H9 (cell line): ENCODE measurements around the gene FSTL4. TPM values are rescaled to one million over a fixed set of nuclear protein-coding genes. Genes with fewer than 3 reads are reported as not detected.

Experiments used
- DNase-seq: peaks from one replicate; pipeline ENCODE4 v3.0.0-alpha.2; 2017
- H2AFZ ChIP-seq: one replicate; pipeline ENCODE4 v1.6.1; 2013; ENCODE audit warnings: mild to moderate bottlenecking, low read length, control low read depth, moderate library complexity
- H2AK5ac ChIP-seq: 2 replicates; pipeline ENCODE4 v1.6.1; 2013; ENCODE audit warnings: low read length, control low read depth, mixed read lengths; ENCODE audit not compliant: insufficient read length
- H2BK120ac ChIP-seq: one replicate; pipeline ENCODE4 v1.6.1; 2013; ENCODE audit warnings: low read depth, mild to moderate bottlenecking, low read length, control low read depth, inconsistent platforms; ENCODE audit not compliant: poor library complexity, severe bottlenecking
- H2BK12ac ChIP-seq: 2 replicates; pipeline ENCODE4 v1.6.1; 2013; ENCODE audit warnings: low read length, control low read depth, mixed read lengths, low read depth; ENCODE audit not compliant: insufficient read length
- H2BK15ac ChIP-seq: 2 replicates; pipeline ENCODE4 v1.6.1; 2013; ENCODE audit warnings: low read depth, low read length, control low read depth
- H2BK20ac ChIP-seq: one replicate; pipeline ENCODE4 v1.6.1; 2013; ENCODE audit warnings: low read depth, mild to moderate bottlenecking, low read length, control low read depth, inconsistent platforms; ENCODE audit not compliant: poor library complexity, severe bottlenecking
- H2BK5ac ChIP-seq: 2 replicates; pipeline ENCODE4 v1.6.1; 2013; ENCODE audit warnings: low read length, control low read depth, mixed read lengths; ENCODE audit not compliant: insufficient read length
- H3K14ac ChIP-seq: 2 replicates; pipeline ENCODE4 v1.6.1; 2013; ENCODE audit warnings: low read length, control low read depth; ENCODE audit not compliant: insufficient read depth
- H3K18ac ChIP-seq: 2 replicates; pipeline ENCODE4 v1.6.1; 2013; ENCODE audit warnings: low read depth, mild to moderate bottlenecking, mixed read lengths, low read length, control low read depth; ENCODE audit not compliant: insufficient read length
- H3K23ac ChIP-seq: 2 replicates; pipeline ENCODE4 v1.6.1; 2013; ENCODE audit warnings: low read length, control low read depth, mixed read lengths, low read depth; ENCODE audit not compliant: insufficient read length
- H3K23me2 ChIP-seq: 2 replicates; pipeline ENCODE4 v1.6.1; 2013; ENCODE audit warnings: low read depth, mild to moderate bottlenecking, mixed read lengths, low read length, control low read depth; ENCODE audit not compliant: insufficient read length, poor library complexity, severe bottlenecking
- H3K27ac ChIP-seq: 2 replicates; pipeline ENCODE4 v1.5.1; 2013; ENCODE audit warnings: low read length, control low read depth, mixed read lengths, low read depth; ENCODE audit not compliant: insufficient read length
- H3K27me3 ChIP-seq: 2 replicates; pipeline ENCODE4 v1.6.1; 2013; ENCODE audit warnings: low read length, control low read depth, inconsistent platforms; ENCODE audit not compliant: insufficient read depth
- H3K4ac ChIP-seq: 2 replicates; pipeline ENCODE4 v1.6.1; 2013; ENCODE audit warnings: low read depth, mild to moderate bottlenecking, control low read depth, inconsistent platforms, low read length, moderate library complexity
- H3K4me1 ChIP-seq: 2 replicates; pipeline ENCODE4 v1.6.1; 2013; ENCODE audit warnings: low read length, control low read depth, inconsistent platforms; ENCODE audit not compliant: insufficient read depth
- H3K4me2 ChIP-seq: 2 replicates; pipeline ENCODE4 v1.6.1; 2013; ENCODE audit warnings: low read length, control low read depth, mixed read lengths; ENCODE audit not compliant: insufficient read length, insufficient read depth
- H3K56ac ChIP-seq: 2 replicates; pipeline ENCODE4 v1.6.1; 2013; ENCODE audit warnings: low read depth, mild to moderate bottlenecking, mixed read lengths, low read length, control low read depth; ENCODE audit not compliant: insufficient read length
- H3K79me1 ChIP-seq: 2 replicates; pipeline ENCODE4 v1.6.1; 2013; ENCODE audit warnings: low read depth, mild to moderate bottlenecking, moderate library complexity, low read length, control low read depth, inconsistent platforms; ENCODE audit not compliant: insufficient read depth, poor library complexity, severe bottlenecking
- H3K79me2 ChIP-seq: 2 replicates; pipeline ENCODE4 v1.6.1; 2013; ENCODE audit warnings: low read length, control low read depth, inconsistent platforms; ENCODE audit not compliant: insufficient read depth
- H3K9ac ChIP-seq: 2 replicates; pipeline ENCODE4 v1.6.1; 2013; ENCODE audit warnings: low read length, control low read depth, mixed read lengths; ENCODE audit not compliant: insufficient read length; ENCODE audit errors: extremely low read depth
- H3K9me3 ChIP-seq: one replicate; pipeline ENCODE4 v1.6.1; 2013; ENCODE audit warnings: low read depth, low read length, inconsistent platforms; ENCODE audit not compliant: control insufficient read depth
- H3T11ph ChIP-seq: one replicate; pipeline ENCODE4 v1.6.1; 2013; ENCODE audit warnings: mild to moderate bottlenecking, low read length, control low read depth, inconsistent platforms
- H4K20me1 ChIP-seq: one replicate; pipeline ENCODE4 v1.6.1; 2013; ENCODE audit not compliant: control insufficient read depth, insufficient read length, insufficient read depth
- H4K5ac ChIP-seq: 2 replicates; pipeline ENCODE4 v1.6.1; 2013; ENCODE audit warnings: low read depth, mild to moderate bottlenecking, mixed read lengths, low read length, control low read depth; ENCODE audit not compliant: insufficient read length
- H4K8ac ChIP-seq: replicated peaks from 2 replicates; pipeline ENCODE4 v1.6.1; 2013; ENCODE audit warnings: low read length, control low read depth, mixed read lengths, low read depth; ENCODE audit not compliant: insufficient read length
- H4K91ac ChIP-seq: 2 replicates; pipeline ENCODE4 v1.6.1; 2013; ENCODE audit warnings: low read depth, mild to moderate bottlenecking, moderate library complexity, mixed read lengths, low read length, control low read depth; ENCODE audit not compliant: insufficient read length
- H3K27ac Mint-ChIP-seq, 3 experiments: 2 replicates in 2 of 3; 3 replicates in 1 of 3; pipeline ENCODE4 v1.8.0; 2020 to 2021; ENCODE audit warnings: mixed read lengths in 3 of 3, mild to moderate bottlenecking in 1 of 3, moderate library complexity in 1 of 3
- H3K27me3 Mint-ChIP-seq: 2 replicates; pipeline ENCODE4 v1.8.0; 2021; ENCODE audit warnings: low read depth, mild to moderate bottlenecking, moderate library complexity, mixed read lengths
- H3K36me3 Mint-ChIP-seq, 3 experiments: 2 replicates in 2 of 3; 3 replicates in 1 of 3; pipeline ENCODE4 v1.8.0; 2020 to 2021; ENCODE audit warnings: low read depth in 3 of 3, mixed read lengths in 3 of 3; ENCODE audit not compliant: insufficient read depth in 1 of 3
- H3K4me1 Mint-ChIP-seq, 2 experiments: 2 replicates each; pipeline ENCODE4 v1.8.0; 2020; ENCODE audit warnings: mixed read lengths in 2 of 2
- H3K4me3 Mint-ChIP-seq, 2 experiments: 2 replicates in 1 of 2; 3 replicates in 1 of 2; pipeline ENCODE4 v1.8.0; 2020 to 2021; ENCODE audit warnings: mild to moderate bottlenecking in 2 of 2, mixed read lengths in 2 of 2, moderate library complexity in 1 of 2
- H3K9me3 Mint-ChIP-seq, 2 experiments: 2 replicates in 1 of 2; 3 replicates in 1 of 2; pipeline ENCODE4 v1.8.0; 2020; ENCODE audit warnings: mild to moderate bottlenecking in 2 of 2, mixed read lengths in 2 of 2, moderate library complexity in 1 of 2
- WGBS: extraction: QIAGEN DNeasy Blood & Tissue Kit; methylation state at CpG from one replicate; pipeline ENCODE4 v1.1.7; 2013; ENCODE audit warnings: missing lambda C conversion rate, low lambda C conversion rate, mixed read lengths; ENCODE audit not compliant: insufficient read length; ENCODE audit errors: extremely low coverage; 5-methylcytosine and 5-hydroxymethylcytosine counted together
- total RNA-seq: library from RNA; stranded (reverse); gene quantifications from 2 replicates; pipeline ENCODE4 v1.2.1, GENCODE V29; 2021
- TF ChIP-seq, protein P1 (sequence below): fragments of 200-600 bp; sonication (generic); conservative IDR thresholded peaks from 3 replicates; pipeline ENCODE4 v1.8.0; 2021; ENCODE audit warnings: antibody characterized with exemption, mild to moderate bottlenecking

The FSTL4 gene
- total RNA-seq, 1 experiment from 2014 or later, result 5.7 TPM

DNA sequence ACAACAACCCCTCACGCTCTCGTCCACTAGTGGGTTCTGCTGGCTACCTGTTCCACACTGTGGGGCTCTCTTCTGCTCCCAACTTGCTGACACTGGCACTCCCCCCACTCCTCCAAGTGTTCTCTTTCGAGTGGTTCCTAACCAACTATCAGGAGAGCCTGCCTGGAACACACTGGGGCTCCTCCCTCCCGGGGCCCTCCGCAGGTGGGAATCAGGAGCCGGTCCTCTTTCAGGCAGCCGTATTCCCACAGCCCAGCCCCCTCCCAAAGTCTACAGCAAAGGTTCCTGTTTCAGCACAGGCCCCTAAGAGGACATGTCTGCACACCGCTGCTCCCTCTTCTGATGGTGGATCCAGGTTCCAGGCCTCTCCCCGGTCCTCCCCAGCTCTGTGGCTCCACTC, 165.9 kb downstream of the FSTL4 start:
- no peak overlapping the region for H2AK5ac ChIP-seq
- Mint-ChIP-seq H3K36me3 (no peaks in the 10 kb centered on the region), H3K4me3 (no peak overlapping the region), H3K9me3 (no peaks in the 10 kb centered on the region), H3K27ac (no peak overlapping the region), H3K27me3 (no peaks in the 10 kb centered on the region), H3K4me1 (peaks cover 2 to 6% of the 10 kb centered on the region in 2 experiments; a peak in 3 of 4 replicates)
- H2BK5ac ChIP-seq, result no peak overlapping the region
- H4K91ac ChIP-seq, result no peak overlapping the region
- no peak overlapping the region for H4K5ac ChIP-seq
- H3K9ac ChIP-seq, result no peak overlapping the region
- TF ChIP-seq, protein P1, sequence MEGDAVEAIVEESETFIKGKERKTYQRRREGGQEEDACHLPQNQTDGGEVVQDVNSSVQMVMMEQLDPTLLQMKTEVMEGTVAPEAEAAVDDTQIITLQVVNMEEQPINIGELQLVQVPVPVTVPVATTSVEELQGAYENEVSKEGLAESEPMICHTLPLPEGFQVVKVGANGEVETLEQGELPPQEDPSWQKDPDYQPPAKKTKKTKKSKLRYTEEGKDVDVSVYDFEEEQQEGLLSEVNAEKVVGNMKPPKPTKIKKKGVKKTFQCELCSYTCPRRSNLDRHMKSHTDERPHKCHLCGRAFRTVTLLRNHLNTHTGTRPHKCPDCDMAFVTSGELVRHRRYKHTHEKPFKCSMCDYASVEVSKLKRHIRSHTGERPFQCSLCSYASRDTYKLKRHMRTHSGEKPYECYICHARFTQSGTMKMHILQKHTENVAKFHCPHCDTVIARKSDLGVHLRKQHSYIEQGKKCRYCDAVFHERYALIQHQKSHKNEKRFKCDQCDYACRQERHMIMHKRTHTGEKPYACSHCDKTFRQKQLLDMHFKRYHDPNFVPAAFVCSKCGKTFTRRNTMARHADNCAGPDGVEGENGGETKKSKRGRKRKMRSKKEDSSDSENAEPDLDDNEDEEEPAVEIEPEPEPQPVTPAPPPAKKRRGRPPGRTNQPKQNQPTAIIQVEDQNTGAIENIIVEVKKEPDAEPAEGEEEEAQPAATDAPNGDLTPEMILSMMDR, result no peak
- no peaks in the 10 kb centered on the region for H4K20me1 ChIP-seq
- no peak overlapping the region for H2BK120ac ChIP-seq
- no peak overlapping the region for H3K14ac ChIP-seq
- no peak overlapping the region for H3K23ac ChIP-seq
- no CpG with 5 or more reads among the region's 9 CpGs for WGBS
- H3K56ac ChIP-seq, result no peak overlapping the region
- H3K27me3 ChIP-seq, result no peaks in the 10 kb centered on the region
- no peak for DNase-seq
- H2AFZ ChIP-seq, result no peak overlapping the region
- H2BK15ac ChIP-seq, result no peak overlapping the region
- no peak overlapping the region for H3K18ac ChIP-seq
- H2BK12ac ChIP-seq, result no peak overlapping the region
- H3K9me3 ChIP-seq, result no peaks in the 10 kb centered on the region
- H3K4me1 ChIP-seq, result no peaks in the 10 kb centered on the region
- no peak overlapping the region for H3K27ac ChIP-seq
- no peak overlapping the region for H3K4me2 ChIP-seq
- H3K4ac ChIP-seq, result no peak overlapping the region
- H3T11ph ChIP-seq, result no peak overlapping the region
- H3K79me2 ChIP-seq, result no peaks in the 10 kb centered on the region
- no peak overlapping the region for H4K8ac ChIP-seq
- H3K23me2 ChIP-seq, result no peaks in the 10 kb centered on the region
- no peaks in the 10 kb centered on the region for H3K79me1 ChIP-seq
- no peak overlapping the region for H2BK20ac ChIP-seq
